PC-3 (cell line): ENCODE measurements around the gene TLNRD1. TPM values are rescaled to one million over a fixed set of nuclear protein-coding genes. Genes with fewer than 3 reads are reported as not detected.

Source experiments
- ATAC-seq: fragments of 200-7000 bp; cut with Tn5 transposase; 2 replicates; pipeline ENCODE4 v1.9.1; 2020; ENCODE audit warnings: mild to moderate bottlenecking, moderate library complexity
- BruUV-seq: library from RNA; stranded (reverse); fragments of 400-500 nt; replicated peaks from 2 replicates; lab custom pipeline; 2021; lab: Mats Ljungman, UMichigan
- CTCF ChIA-PET: fragments of 300-600 bp; sonication (Branson Sonifier 250); formaldehyde crosslinking; loops from one replicate; lab custom pipeline; 2022; ENCODE audit warnings: antibody characterized with exemption; lab: Charles Lee
- POLR2A ChIA-PET: fragments of 300-600 bp; sonication (Branson Sonifier 250); formaldehyde crosslinking; loops from one replicate; lab custom pipeline; 2022; ENCODE audit warnings: antibody characterized with exemption; ENCODE audit not compliant: unreplicated experiment; lab: Charles Lee
- DNase-seq: peaks from one replicate; pipeline ENCODE4 v3.0.0-alpha.2; 2015
- H2AFZ ChIP-seq: fragments of 300-600 bp; sonication (generic); 2 replicates; pipeline ENCODE4 v1.6.0; 2016; ENCODE audit warnings: antibody characterized with exemption, low read length
- H3F3A ChIP-seq: fragments of 300-600 bp; sonication (generic); one replicate; pipeline ENCODE4 v1.6.0; 2017; ENCODE audit warnings: antibody characterized with exemption, low read length, control low read depth, mild to moderate bottlenecking; ENCODE audit not compliant: unreplicated experiment
- H3K27ac ChIP-seq: fragments of 300-600 bp; sonication (generic); 2 replicates; pipeline ENCODE4 v1.5.1; 2016; ENCODE audit warnings: mild to moderate bottlenecking, low read length
- H3K27me3 ChIP-seq: fragments of 300-600 bp; sonication (generic); 2 replicates; pipeline ENCODE4 v1.6.1; 2016; ENCODE audit warnings: low read length, mixed read lengths
- H3K36me3 ChIP-seq: fragments of 300-600 bp; sonication (generic); 2 replicates; pipeline ENCODE4 v1.6.1; 2016; ENCODE audit warnings: low read depth, mixed run types, low read length, mixed read lengths
- H3K4me1 ChIP-seq: fragments of 300-600 bp; sonication (generic); 2 replicates; pipeline ENCODE4 v1.5.1; 2016; ENCODE audit warnings: low read length; ENCODE audit not compliant: insufficient read depth
- H3K4me2 ChIP-seq: fragments of 300-600 bp; sonication (generic); 2 replicates; pipeline ENCODE4 v1.6.0; 2016; ENCODE audit warnings: low read length
- H3K4me3 ChIP-seq: fragments of 300-600 bp; sonication (generic); 2 replicates; pipeline ENCODE4 v1.5.1; 2016; ENCODE audit warnings: mild to moderate bottlenecking, low read length, mixed read lengths
- H3K79me2 ChIP-seq: fragments of 300-600 bp; sonication (generic); 2 replicates; pipeline ENCODE4 v1.6.1; 2017; ENCODE audit warnings: low read length, mixed read lengths
- H3K9ac ChIP-seq: fragments of 300-600 bp; sonication (generic); 2 replicates; pipeline ENCODE4 v1.6.0; 2016; ENCODE audit warnings: mild to moderate bottlenecking, low read length
- H3K9me2 ChIP-seq: fragments of 300-600 bp; sonication (generic); replicated peaks from 2 replicates; pipeline ENCODE4 v1.6.1; 2016; ENCODE audit warnings: mixed run types, low read length, mixed read lengths
- H3K9me3 ChIP-seq: fragments of 300-600 bp; sonication (generic); 2 replicates; pipeline ENCODE4 v1.6.1; 2016; ENCODE audit warnings: low read length, mixed read lengths
- H4K20me1 ChIP-seq: fragments of 300-600 bp; sonication (generic); 2 replicates; pipeline ENCODE4 v1.6.1; 2016; ENCODE audit warnings: low read length, mixed read lengths
- EZH2 ChIP-seq: fragments of 300-600 bp; sonication (generic); IDR thresholded peaks from one replicate; pipeline ENCODE4 v1.6.1; 2017; ENCODE audit warnings: antibody characterized with exemption, mild to moderate bottlenecking, low read length; ENCODE audit not compliant: unreplicated experiment
- EZH2phosphoT487 ChIP-seq: fragments of 300-600 bp; sonication (generic); IDR thresholded peaks from 2 replicates; pipeline ENCODE4 v1.6.1; 2018; ENCODE audit warnings: mild to moderate bottlenecking, antibody characterized with exemption, low read length, borderline replicate concordance
- intact Hi-C: fragments of 100-400 bp; cut with micrococcal nuclease; formaldehyde crosslinking; loops from 2 replicates; pipeline ENCODE4 v1.9.0; 2023
- total RNA-seq: library from RNA; depleted of rRNA; stranded (reverse); fragments of >200 nt; gene quantifications from 2 replicates; pipeline ENCODE4 v1.2.3, GENCODE V29; 2014
- TF ChIP-seq, protein P1 (sequence below): fragments of 300-600 bp; sonication (generic); conservative IDR thresholded peaks from 2 replicates; pipeline ENCODE4 v1.5.1; 2017; ENCODE audit warnings: antibody characterized with exemption, low read depth, mild to moderate bottlenecking, low read length

TLNRD1 gene
- total RNA-seq, 1 experiment from 2014 or later: 17.8 TPM

DNA sequence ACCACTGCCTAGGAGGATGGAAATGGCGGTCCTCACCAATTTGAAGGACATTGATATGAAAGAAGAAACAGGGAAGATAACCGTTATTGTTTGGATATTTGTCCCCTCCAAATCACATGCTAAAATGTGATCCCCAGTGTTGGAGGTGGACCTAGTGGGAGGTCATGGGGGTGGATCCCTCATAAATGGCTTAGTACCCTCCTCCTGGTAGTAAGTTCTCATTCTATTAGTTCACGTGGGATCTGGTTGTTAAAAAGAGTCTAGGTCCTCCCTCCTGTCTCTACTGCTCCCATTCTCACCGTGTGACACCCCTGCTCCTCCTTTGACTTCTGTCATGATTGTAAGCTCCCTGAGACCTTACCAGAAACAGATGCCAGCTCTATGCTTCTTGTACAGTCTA is 30.5 kb downstream of the TLNRD1 start:
- Histone ChIP-seq H3K9me3 (peaks cover 5% of the 10 kb centered on the region; the same call in 1 of the 2 replicates), H3F3A (no peaks in the 10 kb centered on the region), H3K36me3 (no peaks in the 10 kb centered on the region; the same call in 1 of the 2 replicates), H3K4me1 (peaks cover 8% of the 10 kb centered on the region; the same call in 1 of the 2 replicates), H3K4me2 (no peak overlapping the region), H3K9ac (no peak overlapping the region), H3K9me2 (no peaks in the 10 kb centered on the region), H2AFZ (no peak overlapping the region), H3K27me3 (no peaks in the 10 kb centered on the region), H3K27ac (no peak overlapping the region), H4K20me1 (no peaks in the 10 kb centered on the region), H3K4me3 (no peak overlapping the region), H3K79me2 (no peaks in the 10 kb centered on the region)
- ATAC-seq (no peak), DNase-seq (no peak)
- TF ChIP-seq EZH2phosphoT487: no peak
- TF ChIP-seq, protein P1, sequence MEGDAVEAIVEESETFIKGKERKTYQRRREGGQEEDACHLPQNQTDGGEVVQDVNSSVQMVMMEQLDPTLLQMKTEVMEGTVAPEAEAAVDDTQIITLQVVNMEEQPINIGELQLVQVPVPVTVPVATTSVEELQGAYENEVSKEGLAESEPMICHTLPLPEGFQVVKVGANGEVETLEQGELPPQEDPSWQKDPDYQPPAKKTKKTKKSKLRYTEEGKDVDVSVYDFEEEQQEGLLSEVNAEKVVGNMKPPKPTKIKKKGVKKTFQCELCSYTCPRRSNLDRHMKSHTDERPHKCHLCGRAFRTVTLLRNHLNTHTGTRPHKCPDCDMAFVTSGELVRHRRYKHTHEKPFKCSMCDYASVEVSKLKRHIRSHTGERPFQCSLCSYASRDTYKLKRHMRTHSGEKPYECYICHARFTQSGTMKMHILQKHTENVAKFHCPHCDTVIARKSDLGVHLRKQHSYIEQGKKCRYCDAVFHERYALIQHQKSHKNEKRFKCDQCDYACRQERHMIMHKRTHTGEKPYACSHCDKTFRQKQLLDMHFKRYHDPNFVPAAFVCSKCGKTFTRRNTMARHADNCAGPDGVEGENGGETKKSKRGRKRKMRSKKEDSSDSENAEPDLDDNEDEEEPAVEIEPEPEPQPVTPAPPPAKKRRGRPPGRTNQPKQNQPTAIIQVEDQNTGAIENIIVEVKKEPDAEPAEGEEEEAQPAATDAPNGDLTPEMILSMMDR: no peak
- TF ChIP-seq EZH2: no peak
- intact Hi-C loops: no loop called here
- no TSS peak for BruUV-seq
- POLR2A ChIA-PET: interaction anchor here (0.6 kb wide), 1 partner anchor 1775 kb away, joined by 6 read pairs; no protein-coding TSS in a partner anchor
- CTCF ChIA-PET: no interaction called here

DNA sequence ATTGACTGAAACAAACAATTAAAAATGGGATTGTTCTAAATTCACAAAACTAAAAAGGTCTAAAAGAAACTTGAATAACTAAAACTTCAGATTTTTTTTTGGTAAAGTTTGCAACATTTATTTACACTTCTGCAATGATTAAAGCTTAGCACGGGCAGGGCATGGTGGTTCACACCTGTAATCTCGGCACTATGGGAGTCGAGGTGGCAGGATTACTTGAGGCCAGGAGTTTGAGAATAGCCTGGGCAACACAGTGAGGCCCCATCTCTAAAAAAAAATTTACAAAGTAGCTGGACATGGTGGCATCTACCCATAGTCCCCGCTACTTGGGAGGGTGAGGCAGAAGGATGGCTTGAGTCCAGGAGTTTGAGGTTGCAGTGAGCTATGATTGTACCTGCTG is 31.6 kb downstream of the TLNRD1 start:
- Histone ChIP-seq H3K4me3 (no peak overlapping the region), H3K4me2 (no peak overlapping the region), H2AFZ (no peak overlapping the region), H3K27ac (no peak overlapping the region), H3K79me2 (no peaks in the 10 kb centered on the region), H3F3A (no peaks in the 10 kb centered on the region), H3K27me3 (no peaks in the 10 kb centered on the region), H3K9me2 (no peaks in the 10 kb centered on the region), H3K9me3 (peaks cover 5% of the 10 kb centered on the region; the same call in 1 of the 2 replicates), H3K36me3 (no peaks in the 10 kb centered on the region; the same call in 1 of the 2 replicates), H3K9ac (no peak overlapping the region), H3K4me1 (peaks cover 8% of the 10 kb centered on the region; the same call in 1 of the 2 replicates), H4K20me1 (no peaks in the 10 kb centered on the region)
- ATAC-seq: no peak
- POLR2A ChIA-PET: no interaction called here
- TF ChIP-seq, protein P1: no peak
- no peak for TF ChIP-seq EZH2phosphoT487
- TF ChIP-seq EZH2: no peak
- intact Hi-C loops: no loop called here
- CTCF ChIA-PET: no interaction called here
- no peak for DNase-seq
- BruUV-seq: no TSS peak

DNA sequence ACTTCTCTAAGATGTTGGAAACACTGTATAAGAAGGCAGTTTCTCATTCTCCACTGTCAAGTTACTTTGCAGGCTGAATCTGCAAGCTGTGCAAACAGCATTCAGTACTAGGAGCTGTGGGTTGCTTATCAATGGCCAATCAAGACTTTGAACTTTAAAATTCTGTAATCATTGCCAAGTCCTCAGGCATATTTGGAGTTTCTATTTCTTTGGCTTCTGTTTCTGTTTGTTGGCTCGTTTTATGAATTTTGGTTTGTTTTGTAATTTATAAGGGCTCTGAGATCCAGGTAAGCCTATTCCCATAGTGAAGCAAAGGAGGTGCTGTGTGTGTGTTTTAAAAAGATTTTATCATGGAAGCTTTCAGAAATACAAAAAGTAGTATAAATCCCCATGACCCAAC is 32.1 kb downstream of the TLNRD1 start:
- no peaks in the 10 kb centered on the region for H3K27me3 ChIP-seq

More for the DNA sequence above, 32.1 kb downstream of the TLNRD1 start:
- H3K4me1 ChIP-seq: peaks cover 8% of the 10 kb centered on the region; the same call in 1 of the 2 replicates
- no peaks in the 10 kb centered on the region for H3F3A ChIP-seq
- ChIA-PET POLR2A (no interaction called here), CTCF (no interaction called here)
- no peak for DNase-seq
- H3K79me2 ChIP-seq: no peaks in the 10 kb centered on the region
- no peaks in the 10 kb centered on the region for H3K9me2 ChIP-seq
- peaks cover 5% of the 10 kb centered on the region; the same call in 1 of the 2 replicates for H3K9me3 ChIP-seq
- no peak overlapping the region for H3K4me3 ChIP-seq
- no peak overlapping the region for H3K9ac ChIP-seq
- BruUV-seq: no TSS peak
- intact Hi-C loops: no loop called here
- TF ChIP-seq EZH2 (no peak), EZH2phosphoT487 (no peak)
- TF ChIP-seq, protein P1: no peak
- H3K36me3 ChIP-seq: no peaks in the 10 kb centered on the region; the same call in 1 of the 2 replicates
- ATAC-seq: no peak
- H3K27ac ChIP-seq: no peak overlapping the region
- no peak overlapping the region for H2AFZ ChIP-seq
- H4K20me1 ChIP-seq: no peaks in the 10 kb centered on the region
- no peak overlapping the region for H3K4me2 ChIP-seq
